OCI-M2 (cell line): Measurements from ENCODE around the gene SDHAF1.
A peak's percentile ranks its signal among the peaks of the same experiment; 100 is the strongest.
"Not testable (repeated sequence)": the region's sequence is repeated elsewhere in the genome, so short reads cannot be mapped to it uniquely, and the experiment has no call there.

Experiments
- DNase-seq: peaks from one replicate; lab custom pipeline; 2025; ENCODE audit not compliant: unreplicated experiment; lab: John Stamatoyannopoulos, UW

SDHAF1 gene

GRCh38 chr19:35995048-35995993, at the start of gene SDHAF1:
TSS of gene SDHAF1 (plus strand) at chr19:35995188. CDS start at chr19:35995275, 87 bp downstream.
- DNase-seq, result peak; percentile 99

- no peak for DNase-seq
Measured at GRCh38 chr19:35946203-35946602, 48.8 kb upstream of the SDHAF1 start.

- DNase-seq, result no peak
Measured at GRCh38 chr19:35949131-35949530, 45.9 kb upstream of the SDHAF1 start.

- DNase-seq, result no peak
Measured at GRCh38 chr19:35955881-35956634, 38.9 kb upstream of the SDHAF1 start.

- not testable (repeated sequence) for DNase-seq
Measured at GRCh38 chr19:35957411-35957810, 37.6 kb upstream of the SDHAF1 start.

- DNase-seq, result no peak
Measured at GRCh38 chr19:35958660-35959039, 36.3 kb upstream of the SDHAF1 start.

- no peak for DNase-seq
Measured at GRCh38 chr19:35959040-35959967, 35.7 kb upstream of the SDHAF1 start.

GRCh38 chr19:35959968-35960320, 35.0 kb upstream of the SDHAF1 start:
- DNase-seq, result no peak

- no peak for DNase-seq
Measured at GRCh38 chr19:35960432-35960972, 34.5 kb upstream of the SDHAF1 start.

- DNase-seq, result peak; percentile 91
Measured at GRCh38 chr19:35963514-35963913, 31.5 kb upstream of the SDHAF1 start.

GRCh38 chr19:35966771-35967170, 28.2 kb upstream of the SDHAF1 start:
- no peak for DNase-seq

GRCh38 chr19:35973487-35973886, 21.5 kb upstream of the SDHAF1 start:
- no peak for DNase-seq

- peak; percentile 72 for DNase-seq
Measured at GRCh38 chr19:35975608-35976214, 19.3 kb upstream of the SDHAF1 start.

- DNase-seq, result no peak
Measured at GRCh38 chr19:35977446-35978222, 17.4 kb upstream of the SDHAF1 start.

GRCh38 chr19:35978271-35978670, 16.7 kb upstream of the SDHAF1 start:
- DNase-seq, result no peak

- no peak for DNase-seq
Measured at GRCh38 chr19:35978832-35979365, 16.1 kb upstream of the SDHAF1 start.

GRCh38 chr19:35980997-35981396, 14.0 kb upstream of the SDHAF1 start:
- DNase-seq, result not testable (repeated sequence)

GRCh38 chr19:35983177-35983576, 11.8 kb upstream of the SDHAF1 start:
- DNase-seq, result no peak

GRCh38 chr19:35986111-35986510, 8.9 kb upstream of the SDHAF1 start:
- no peak for DNase-seq
